Measurements from ENCODE around the gene HYAL3. TPM values are rescaled to one million over a fixed set of nuclear protein-coding genes. Genes with fewer than 3 reads are reported as not detected.
A peak's percentile ranks its signal among the peaks of the same experiment; 100 is the strongest.

HYAL3 gene
- total and polyA plus RNA-seq, 2 of the 13 experiments (the other 11 are each of a cell fraction or from before 2014, with no cell fraction given), result 5.5 to 10.4 TPM

- no peak for TF ChIP-seq ZBTB43 (CRISPR knock-in tag; conservative IDR thresholded peaks at IDR 0.05)
- no peak for TF ChIP-seq POLR2G (IDR thresholded peaks at IDR 0.05; ENCODE audit: low read depth, low read length)
- no peak for TF ChIP-seq FOXP1 (IDR thresholded peaks at IDR 0.05)
- no peak for TF ChIP-seq FOXP1 (CRISPR knock-in tag; IDR thresholded peaks at IDR 0.05)
- TF ChIP-seq ZNF230 (CRISPR knock-in tag; IDR thresholded peaks at IDR 0.05), result no peak
- TF ChIP-seq ZBTB10 (CRISPR knock-in tag; IDR thresholded peaks at IDR 0.05; ENCODE audit: borderline replicate concordance), result no peak
- no peak for TF ChIP-seq TFE3 (CRISPR knock-in tag; IDR thresholded peaks at IDR 0.05)
- no peak for TF ChIP-seq HES4 (CRISPR knock-in tag; IDR thresholded peaks at IDR 0.05; ENCODE audit: borderline replicate concordance)
- TF ChIP-seq ZNF558 (CRISPR knock-in tag; IDR thresholded peaks at IDR 0.05; ENCODE audit: borderline replicate concordance), result no peak
- TF ChIP-seq HMGXB4 (CRISPR knock-in tag; IDR thresholded peaks at IDR 0.05; ENCODE audit: borderline replicate concordance in 1 of 2, low read depth in 1 of 2), result no peak
- TF ChIP-seq GPN1 (CRISPR knock-in tag; IDR thresholded peaks at IDR 0.05; ENCODE audit: borderline replicate concordance), result 0 out of 2 replicates have a peak, but pooled peaks have one; percentile 19
- no peak for TF ChIP-seq PLRG1 (conservative IDR thresholded peaks at IDR 0.05)
- no peak for TF ChIP-seq ZNF232 (CRISPR knock-in tag; IDR thresholded peaks at IDR 0.05; ENCODE audit: borderline replicate concordance)
- TF ChIP-seq SIX4 (CRISPR knock-in tag; IDR thresholded peaks at IDR 0.05), result no peak
- no peak for TF ChIP-seq PRMT3 (CRISPR knock-in tag; IDR thresholded peaks at IDR 0.05; ENCODE audit: borderline replicate concordance, low read depth)
- TF ChIP-seq GMEB1 (CRISPR knock-in tag; IDR thresholded peaks at IDR 0.05; ENCODE audit: borderline replicate concordance), result no peak
- TF ChIP-seq SKIL (CRISPR knock-in tag; IDR thresholded peaks at IDR 0.05; ENCODE audit: borderline replicate concordance), result no peak
These were observed 37.4 kb upstream of the HYAL3 start (continued) for GRCh38 chr3:50336452-50337174.
